Measurements from ENCODE around the gene GOSR2.

- TF ChIP-seq CTCF (IDR thresholded peaks at IDR 0.05) (no peak), ZFX (IDR thresholded peaks at IDR 0.05; ENCODE audit: borderline replicate concordance) (no peak)
Observed at GRCh38 chr17:46916623-46917022, 6.3 kb upstream of the GOSR2 start.

Data from 22Rv1 (cell line).